ENCODE data around the gene PARP1. TPM values are rescaled to one million over a fixed set of nuclear protein-coding genes. Genes with fewer than 3 reads are reported as not detected.

The PARP1 gene
- total RNA-seq, 1 donor from 2014 or later = 101 TPM

DNA sequence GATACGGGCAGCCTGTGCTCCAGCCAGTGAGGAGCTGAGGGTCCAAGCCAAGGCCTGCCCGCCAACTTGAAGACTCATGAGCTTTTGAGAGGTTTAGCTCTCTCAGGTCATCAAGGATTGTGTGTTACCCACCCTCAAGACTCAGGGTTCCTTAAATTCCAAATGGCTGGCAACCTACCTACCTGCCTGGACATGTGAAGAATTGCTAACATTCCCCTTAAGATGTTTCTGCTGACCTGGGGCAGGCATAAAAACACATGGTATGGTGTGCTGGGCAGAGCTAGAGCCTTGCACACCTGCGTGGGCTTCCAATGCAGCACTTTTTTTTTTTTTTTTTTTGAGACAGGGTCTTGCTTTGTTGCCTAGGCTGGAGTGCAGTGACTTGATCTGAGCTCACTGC is 17.2 kb downstream of the PARP1 start:
- Mint-ChIP-seq H3K27me3 (ENCODE audit: low read depth) (no peaks in the 10 kb centered on the region), H3K36me3 (peaks cover 26% of the 10 kb centered on the region)

DNA sequence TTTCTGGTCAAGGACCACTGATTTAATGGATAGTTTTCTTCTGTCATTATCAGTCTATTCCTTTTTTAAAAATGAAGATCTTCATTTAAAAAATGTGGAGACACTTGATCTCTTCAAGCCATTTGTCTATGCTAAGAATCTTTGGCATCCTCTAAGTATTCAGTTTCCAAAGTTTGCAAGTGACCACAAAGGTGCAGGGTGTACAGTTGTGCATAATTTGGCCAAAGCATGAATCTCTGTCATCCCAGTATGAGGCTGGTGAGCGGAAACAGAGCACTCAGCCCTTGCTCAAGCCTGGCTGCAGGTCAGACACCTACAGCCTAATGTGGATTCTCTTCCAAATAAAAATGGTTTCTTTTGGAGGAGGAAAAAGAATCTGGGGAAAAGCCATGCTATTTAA is 19.8 kb downstream of the PARP1 start:
- TF ChIP-seq, protein P1, sequence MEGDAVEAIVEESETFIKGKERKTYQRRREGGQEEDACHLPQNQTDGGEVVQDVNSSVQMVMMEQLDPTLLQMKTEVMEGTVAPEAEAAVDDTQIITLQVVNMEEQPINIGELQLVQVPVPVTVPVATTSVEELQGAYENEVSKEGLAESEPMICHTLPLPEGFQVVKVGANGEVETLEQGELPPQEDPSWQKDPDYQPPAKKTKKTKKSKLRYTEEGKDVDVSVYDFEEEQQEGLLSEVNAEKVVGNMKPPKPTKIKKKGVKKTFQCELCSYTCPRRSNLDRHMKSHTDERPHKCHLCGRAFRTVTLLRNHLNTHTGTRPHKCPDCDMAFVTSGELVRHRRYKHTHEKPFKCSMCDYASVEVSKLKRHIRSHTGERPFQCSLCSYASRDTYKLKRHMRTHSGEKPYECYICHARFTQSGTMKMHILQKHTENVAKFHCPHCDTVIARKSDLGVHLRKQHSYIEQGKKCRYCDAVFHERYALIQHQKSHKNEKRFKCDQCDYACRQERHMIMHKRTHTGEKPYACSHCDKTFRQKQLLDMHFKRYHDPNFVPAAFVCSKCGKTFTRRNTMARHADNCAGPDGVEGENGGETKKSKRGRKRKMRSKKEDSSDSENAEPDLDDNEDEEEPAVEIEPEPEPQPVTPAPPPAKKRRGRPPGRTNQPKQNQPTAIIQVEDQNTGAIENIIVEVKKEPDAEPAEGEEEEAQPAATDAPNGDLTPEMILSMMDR (IDR thresholded peaks at IDR 0.05; ENCODE audit: unreplicated experiment) = no peak
- peaks cover 27% of the 10 kb centered on the region for H3K36me3 Mint-ChIP-seq
- no peak overlapping the region for H3K27ac Mint-ChIP-seq
- H3K4me1 Mint-ChIP-seq = no peaks in the 10 kb centered on the region
- H3K4me3 Mint-ChIP-seq = no peak overlapping the region
- DNase-seq (ENCODE audit: low spot score in 2 of 2, unreplicated experiment in 2 of 2) = no peak
- no peaks in the 10 kb centered on the region for H3K27me3 Mint-ChIP-seq (ENCODE audit: low read depth)
- no peaks in the 10 kb centered on the region for H3K9me3 Mint-ChIP-seq

More for the DNA sequence above, 17.2 kb downstream of the PARP1 start:
- Mint-ChIP-seq H3K9me3 (no peaks in the 10 kb centered on the region), H3K4me3 (no peak overlapping the region), H3K4me1 (no peaks in the 10 kb centered on the region), H3K27ac (no peak overlapping the region)
- TF ChIP-seq, protein P1 (IDR thresholded peaks at IDR 0.05; ENCODE audit: unreplicated experiment) = no peak
- DNase-seq (ENCODE audit: low spot score in 2 of 2, unreplicated experiment in 2 of 2) = no peak

DNA sequence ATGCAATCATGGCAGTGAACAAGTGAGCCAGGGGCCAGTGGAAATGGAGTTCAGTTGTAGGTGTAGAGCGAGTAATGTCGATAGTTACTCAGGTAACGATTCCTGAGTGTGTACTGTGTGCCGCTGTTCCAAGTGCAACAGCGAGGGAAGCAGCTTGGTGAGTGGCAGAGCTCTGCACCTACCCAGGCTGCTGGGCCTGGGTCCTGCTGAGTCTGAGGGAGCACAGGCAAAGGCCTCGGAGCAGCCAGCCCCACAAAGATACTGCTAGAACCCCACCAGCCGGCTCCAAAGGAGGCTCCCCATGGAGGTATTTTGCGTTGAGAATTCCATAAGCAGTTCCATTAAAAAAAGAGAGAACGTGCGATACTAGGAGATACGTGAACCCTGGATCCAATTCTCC is 23.2 kb downstream of the PARP1 start:
- no peaks in the 10 kb centered on the region for H3K4me1 Mint-ChIP-seq
- TF ChIP-seq, protein P1 (IDR thresholded peaks at IDR 0.05; ENCODE audit: unreplicated experiment) = no peak
- no peak overlapping the region for H3K4me3 Mint-ChIP-seq
- H3K27me3 Mint-ChIP-seq (ENCODE audit: low read depth) = no peaks in the 10 kb centered on the region
- no peak for DNase-seq (ENCODE audit: low spot score in 2 of 2, unreplicated experiment in 2 of 2)
- no peak overlapping the region for H3K27ac Mint-ChIP-seq
- H3K36me3 Mint-ChIP-seq = peaks cover 35% of the 10 kb centered on the region
- no peaks in the 10 kb centered on the region for H3K9me3 Mint-ChIP-seq

DNA sequence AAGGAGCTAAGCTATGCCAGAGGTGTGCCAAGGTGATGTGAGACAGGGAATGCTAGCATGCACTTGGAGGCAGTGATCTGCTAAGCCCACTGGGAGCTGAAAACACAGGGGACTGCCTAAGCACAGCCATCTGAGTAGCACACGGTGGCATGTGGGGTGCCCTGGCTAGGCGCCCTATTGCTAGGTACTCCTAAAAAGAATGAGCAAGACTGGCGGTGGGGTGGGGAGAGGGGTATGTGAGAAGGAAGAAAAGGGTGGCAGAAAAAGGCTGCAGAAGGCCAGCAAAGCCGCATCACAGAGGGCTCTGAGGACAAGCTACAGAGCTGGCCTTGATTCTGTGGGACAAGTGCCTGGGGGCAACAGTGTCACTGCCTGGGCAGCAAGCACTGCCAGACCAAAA is 23.9 kb downstream of the PARP1 start:
- no peaks in the 10 kb centered on the region for H3K4me1 Mint-ChIP-seq
- DNase-seq (ENCODE audit: low spot score in 2 of 2, unreplicated experiment in 2 of 2) = no peak
- H3K27me3 Mint-ChIP-seq (ENCODE audit: low read depth) = no peaks in the 10 kb centered on the region
- H3K9me3 Mint-ChIP-seq = no peaks in the 10 kb centered on the region
- H3K27ac Mint-ChIP-seq = no peak overlapping the region
- H3K36me3 Mint-ChIP-seq = peaks cover 41% of the 10 kb centered on the region
- H3K4me3 Mint-ChIP-seq = no peak overlapping the region
- TF ChIP-seq, protein P1 (IDR thresholded peaks at IDR 0.05; ENCODE audit: unreplicated experiment) = no peak

DNA sequence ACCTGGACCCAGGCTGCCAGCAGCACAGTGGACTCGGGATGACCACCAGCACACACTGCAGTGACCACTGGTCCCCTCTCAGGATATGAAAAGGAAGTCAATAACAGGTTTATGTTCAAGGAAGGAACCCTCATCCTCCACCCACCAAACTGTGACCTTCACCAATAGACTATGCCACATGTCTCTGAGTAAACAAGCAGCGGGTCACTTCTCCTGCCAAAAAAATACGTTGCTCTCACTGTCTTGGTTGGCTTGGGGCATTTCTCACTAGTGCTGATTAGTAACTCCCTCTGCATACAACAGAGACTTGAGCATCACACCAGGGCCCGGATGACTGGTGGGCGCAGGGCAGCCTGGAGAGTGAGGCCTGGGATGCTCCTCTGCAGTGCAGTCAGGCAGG is 25.9 kb downstream of the PARP1 start:
- no peaks in the 10 kb centered on the region for H3K27me3 Mint-ChIP-seq (ENCODE audit: low read depth)
- no peak for DNase-seq (ENCODE audit: low spot score in 2 of 2, unreplicated experiment in 2 of 2)
- H3K9me3 Mint-ChIP-seq = no peaks in the 10 kb centered on the region
- no peak overlapping the region for H3K27ac Mint-ChIP-seq
- H3K4me1 Mint-ChIP-seq = no peaks in the 10 kb centered on the region
- H3K36me3 Mint-ChIP-seq = peaks cover 49% of the 10 kb centered on the region
- TF ChIP-seq, protein P1 (IDR thresholded peaks at IDR 0.05; ENCODE audit: unreplicated experiment) = no peak
- no peak overlapping the region for H3K4me3 Mint-ChIP-seq
